ENCODE data around the gene DMD.
"Not testable (repeated sequence)": the region's sequence is repeated elsewhere in the genome, so short reads cannot be mapped to it uniquely, and the experiment has no call there.

The DMD gene

DNA sequence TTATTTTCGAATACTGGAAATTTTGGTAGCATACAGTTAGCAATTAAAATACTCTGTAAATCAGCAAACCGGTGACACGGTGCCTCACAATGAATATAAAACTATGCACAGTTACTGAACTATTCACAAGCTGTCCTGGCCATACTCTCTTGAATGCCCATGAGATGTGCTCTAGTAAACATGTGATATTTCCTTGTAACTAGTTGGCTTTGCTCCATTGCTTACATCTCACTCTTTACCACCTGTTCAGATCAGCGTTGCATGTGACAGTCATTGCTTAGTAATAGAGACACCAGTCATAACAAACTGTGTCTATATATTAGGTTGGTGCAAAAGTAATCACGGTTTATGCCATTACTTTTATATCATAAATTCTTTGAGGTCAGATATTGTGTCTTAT, 1241.6 kb downstream of the DMD start:
- no peak for DNase-seq

DNA sequence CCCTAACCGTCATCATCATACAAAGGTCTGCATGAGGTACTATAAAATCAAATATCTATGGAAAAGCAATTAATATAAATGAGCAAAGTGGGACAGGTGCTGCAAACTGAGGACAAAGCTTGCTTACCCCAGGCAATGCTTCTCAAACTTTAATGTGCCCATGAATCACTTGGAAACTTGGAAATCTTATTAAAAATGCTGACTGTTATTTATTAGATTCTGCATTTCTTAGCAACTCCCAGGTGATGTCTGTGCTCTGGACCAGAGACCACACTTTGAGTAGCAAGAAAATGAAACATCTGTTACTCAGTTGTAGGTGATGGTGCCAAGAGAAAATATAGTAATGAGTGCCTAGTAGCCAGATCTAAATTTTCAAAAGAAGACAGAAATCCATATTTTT, 1249.1 kb downstream of the DMD start:
- DNase-seq: no peak

DNA sequence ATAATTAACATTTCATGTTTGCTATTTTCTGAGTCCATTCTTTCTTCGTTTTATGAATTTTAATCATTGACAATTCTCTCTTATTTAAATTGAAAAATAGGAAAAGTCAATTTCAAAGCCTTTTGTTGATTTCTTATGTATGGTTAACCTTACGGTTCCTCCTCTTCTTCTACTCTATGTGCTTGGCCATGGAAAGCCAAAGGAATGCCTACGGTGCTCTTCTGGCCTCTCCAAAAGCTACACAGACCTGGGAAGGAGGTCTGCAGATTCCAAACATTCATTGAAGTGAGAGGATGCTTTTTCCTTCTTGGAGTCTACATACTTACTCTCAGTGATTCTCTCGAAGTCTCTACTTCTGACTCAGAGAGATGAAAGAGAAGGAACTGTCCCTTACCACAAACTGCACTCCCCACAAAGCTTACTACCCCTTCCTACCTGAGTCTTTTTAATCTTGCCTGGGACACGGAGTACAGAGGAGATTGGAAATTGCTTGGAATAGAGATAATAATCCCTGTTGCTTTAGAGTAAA, 1276.4 kb downstream of the DMD start:
- no peak for DNase-seq

DNA sequence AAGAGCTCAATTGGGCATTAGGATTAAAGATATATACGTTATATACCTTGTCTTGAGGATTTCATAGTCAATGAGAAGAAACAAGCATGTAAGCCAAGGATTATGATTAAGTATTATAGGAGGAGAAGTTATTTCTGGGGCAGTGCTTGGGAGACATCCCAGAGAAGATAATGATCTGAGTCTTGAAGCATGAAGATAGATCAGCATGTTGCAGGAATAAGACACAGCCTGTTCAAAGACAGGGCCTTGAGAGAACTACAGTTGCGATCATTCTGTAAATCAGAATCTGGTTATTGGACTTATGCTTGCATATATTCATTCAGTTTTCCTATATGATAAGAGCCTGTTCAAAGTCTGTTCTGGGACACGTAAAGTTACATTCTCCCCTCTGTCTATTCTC, 1277.3 kb downstream of the DMD start:
- no peak for DNase-seq

DNA sequence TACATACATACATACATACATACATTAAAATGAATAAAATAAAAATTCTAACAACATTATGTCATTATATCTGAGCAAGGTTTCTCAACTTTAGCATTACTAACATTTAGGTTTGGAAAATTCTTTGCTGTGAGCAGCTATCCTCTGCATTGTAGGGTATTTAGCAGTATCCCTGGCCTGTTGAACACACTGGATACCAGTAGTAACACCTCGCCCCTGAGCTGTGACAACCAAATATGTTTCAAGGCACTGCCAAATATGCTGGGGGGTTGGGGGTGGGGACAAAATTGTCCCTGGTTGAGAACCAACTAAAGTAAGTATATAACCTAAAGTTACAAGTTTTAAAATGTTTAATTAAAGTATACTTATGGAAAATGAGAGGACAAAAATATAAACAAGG, 1278.6 kb downstream of the DMD start:
- DNase-seq: no peak

DNA sequence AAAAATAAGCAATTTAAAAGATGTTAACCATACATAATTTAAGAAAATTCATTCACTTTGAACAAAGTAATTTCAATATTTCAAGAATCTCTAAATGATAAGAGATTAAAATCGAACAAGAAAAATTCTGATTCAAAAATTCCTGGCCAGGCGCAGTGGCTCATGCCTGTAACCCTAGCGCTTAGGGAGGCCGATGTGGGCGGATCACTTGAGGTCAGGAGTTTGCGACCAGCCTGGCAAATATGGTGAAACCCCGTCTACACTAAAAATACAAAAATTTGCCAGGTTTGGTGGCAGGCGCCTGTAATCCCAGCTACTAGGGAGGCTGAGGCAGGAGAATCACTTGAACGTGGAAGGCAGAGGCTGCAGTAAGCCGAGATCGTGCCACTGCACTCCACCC, 1279.0 kb downstream of the DMD start:
- not testable (repeated sequence) for DNase-seq

DNA sequence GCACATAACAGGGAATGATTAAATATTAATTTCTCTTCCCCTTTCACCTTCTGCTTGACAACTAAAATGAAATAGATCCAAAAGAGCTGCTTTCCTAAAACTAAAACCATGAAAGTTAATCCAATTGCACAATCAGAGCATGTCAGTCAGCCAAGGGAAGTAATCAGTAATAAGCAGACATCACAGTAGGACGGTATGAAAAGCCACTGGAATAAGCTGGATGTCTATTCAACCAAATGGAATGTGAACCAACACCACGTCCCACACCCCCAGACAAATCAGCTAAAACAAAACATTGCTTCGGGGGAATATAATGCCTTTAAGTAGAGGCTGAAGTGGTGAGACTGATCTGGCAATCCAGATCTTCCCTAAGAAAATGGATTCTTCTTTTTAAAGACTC, 1280.1 kb downstream of the DMD start:
- DNase-seq: no peak

DNA sequence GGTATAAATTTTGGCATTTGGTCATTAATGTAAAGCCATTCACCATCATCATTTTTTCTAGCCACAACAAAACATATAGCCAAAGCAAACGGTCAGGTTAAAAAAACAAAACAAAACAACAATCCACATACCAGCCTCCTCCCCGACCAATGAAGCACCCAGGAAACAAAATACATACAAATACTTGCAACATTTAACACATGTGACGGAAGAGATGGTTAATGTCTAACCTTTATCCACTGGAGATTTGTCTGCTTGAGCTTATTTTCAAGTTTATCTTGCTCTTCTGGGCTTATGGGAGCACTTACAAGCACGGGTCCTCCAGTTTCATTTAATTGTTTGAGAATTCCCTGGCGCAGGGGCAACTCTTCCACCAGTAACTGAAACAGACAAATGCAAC, 1282.0 kb downstream of the DMD start:
- no peak for DNase-seq

DNA sequence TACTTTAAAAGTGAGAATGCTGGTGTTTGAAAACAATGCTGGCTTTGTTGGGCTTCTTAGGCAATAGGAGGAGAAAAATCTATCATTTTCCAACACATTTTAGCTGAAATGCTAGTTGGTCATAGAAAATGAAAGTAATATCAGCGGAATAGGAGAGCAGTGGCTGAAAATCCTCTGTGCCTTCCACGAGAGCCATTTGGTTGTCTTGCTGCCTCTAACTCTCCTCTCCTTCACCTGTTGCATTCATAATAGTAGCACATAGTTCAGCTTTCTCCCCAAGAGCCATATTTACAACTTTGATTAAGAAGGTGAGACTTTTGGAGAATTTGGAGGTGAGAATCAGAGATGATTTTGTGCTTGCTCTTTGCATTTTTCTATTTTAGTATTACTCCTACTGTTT, 1290.1 kb downstream of the DMD start:
- DNase-seq: no peak

DNA sequence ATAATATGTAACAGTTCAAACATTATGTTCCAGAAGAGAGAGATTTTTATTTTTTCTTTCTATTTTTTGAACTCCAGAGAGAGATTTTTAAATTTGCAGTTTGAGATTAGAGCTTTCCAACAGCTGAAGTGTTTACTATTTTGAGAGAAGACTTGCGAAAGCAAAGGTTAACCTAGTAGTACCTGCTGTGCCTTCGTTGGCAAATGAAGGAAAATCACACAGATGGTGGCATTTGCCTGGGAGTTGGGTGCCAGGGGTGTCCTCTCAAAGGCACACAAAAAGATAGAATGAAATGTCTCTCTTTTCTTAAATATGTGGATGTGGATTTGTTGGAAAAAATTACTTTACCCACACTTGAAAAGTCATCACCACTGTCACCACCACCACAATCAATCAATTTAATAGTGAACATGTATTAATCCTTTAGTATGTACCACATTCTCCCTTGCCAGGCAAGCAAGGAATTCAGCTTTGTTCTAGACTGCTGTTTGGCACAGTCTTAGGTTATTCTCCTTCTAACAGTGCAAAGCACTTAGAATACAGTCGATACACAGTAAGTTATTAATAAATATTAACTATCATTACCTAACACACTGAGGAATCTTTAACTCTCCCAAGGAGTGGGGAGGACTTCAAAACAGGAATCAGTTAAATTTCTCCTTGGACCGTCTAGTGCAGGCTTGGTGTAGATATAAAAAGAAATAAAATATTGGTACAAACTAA, 1301.3 kb downstream of the DMD start:
- no peak for DNase-seq

DNA sequence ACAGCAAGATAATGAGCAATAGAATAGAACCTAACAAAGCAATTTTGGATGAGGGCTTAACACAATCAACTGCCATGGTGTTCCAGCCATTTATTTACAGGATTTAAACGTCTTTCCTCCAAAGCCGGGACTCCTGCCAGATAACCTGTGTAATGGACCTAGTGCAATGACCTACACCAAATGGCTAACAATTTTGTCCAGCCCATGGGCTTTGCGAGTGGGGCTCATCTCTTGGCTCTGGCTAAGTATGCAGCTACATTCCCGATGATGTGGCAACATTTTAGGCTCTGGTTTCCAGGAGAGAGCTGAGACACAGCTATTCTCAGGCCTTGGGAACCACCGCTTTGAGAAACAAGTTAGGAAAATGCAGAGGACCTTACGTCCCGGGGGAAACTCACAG, 1317.2 kb downstream of the DMD start:
- DNase-seq: no peak

DNA sequence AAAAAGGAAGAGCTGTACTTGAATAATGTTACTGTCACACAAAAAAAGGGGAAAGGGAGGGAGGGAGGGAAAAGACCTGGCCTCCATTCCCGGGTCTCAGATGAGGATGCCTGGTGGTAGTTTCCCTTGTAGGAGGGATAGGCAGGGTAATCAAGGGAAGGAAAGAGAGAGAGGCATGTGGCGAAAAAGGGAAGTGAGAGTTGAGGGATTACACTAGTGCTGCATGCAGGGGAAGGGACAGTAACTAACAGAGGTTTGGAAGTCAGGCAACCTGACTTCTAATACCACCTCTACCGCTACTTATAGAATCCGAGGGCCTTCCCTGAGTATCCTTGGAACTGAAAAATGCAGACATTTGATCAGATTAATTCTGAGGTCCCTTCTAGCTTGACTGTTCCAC, 1317.8 kb downstream of the DMD start:
- no peak for DNase-seq

DNA sequence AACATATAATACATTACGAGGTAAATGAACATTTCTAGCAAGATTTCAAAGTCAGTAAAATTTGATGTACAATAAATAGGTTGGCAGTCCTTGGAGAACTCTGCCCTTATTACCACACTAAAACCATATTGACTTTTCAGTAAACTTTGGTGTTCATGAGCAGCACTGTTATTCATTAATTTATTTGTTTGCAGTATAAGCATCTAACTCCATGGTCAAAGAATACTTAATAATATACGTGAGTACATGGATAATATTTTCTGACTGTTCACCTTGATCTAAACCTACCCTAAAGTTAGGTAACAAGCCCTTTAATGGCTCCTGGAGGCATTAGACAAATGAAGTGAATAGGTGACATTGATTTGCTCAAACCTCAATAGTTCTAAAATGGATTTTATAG, 1322.3 kb downstream of the DMD start:
- DNase-seq: no peak

DNA sequence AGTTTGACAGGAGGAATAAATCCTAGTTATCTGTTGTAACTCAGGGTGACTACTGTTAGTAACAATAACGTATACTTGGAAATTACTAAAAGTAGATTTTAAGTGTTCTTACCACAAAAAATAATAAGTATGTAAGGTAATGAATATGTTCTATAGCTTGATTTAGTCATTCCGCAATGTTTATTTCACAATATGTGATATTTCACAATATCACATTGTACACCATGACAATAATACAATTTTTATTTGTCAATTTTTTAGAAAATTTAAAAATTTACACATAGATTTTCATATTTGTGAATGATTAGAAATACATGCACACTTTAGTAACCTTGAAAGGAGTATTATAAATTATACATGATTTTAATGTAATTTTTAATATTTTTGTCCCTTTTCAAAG, 1326.8 kb downstream of the DMD start:
- no peak for DNase-seq

DNA sequence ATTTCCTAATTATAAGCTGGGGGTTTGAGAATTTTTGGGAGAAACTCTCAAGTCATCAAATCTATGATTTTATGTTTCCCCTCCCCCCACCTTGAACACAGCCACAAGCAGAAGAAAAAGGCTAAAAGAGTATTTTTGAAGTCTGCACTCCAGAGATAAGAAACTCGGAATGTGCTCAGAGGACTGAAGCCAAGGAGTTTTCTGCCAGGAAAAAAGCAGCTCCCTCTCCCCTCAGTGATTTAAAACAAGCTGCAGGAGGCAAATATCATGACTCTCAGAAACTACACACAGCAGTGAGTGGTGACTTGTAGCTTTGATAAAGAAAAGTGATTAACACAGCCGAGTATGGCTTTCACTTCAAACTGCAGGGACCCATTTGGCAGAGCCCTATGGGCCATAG, 1339.3 kb downstream of the DMD start:
- no peak for DNase-seq

DNA sequence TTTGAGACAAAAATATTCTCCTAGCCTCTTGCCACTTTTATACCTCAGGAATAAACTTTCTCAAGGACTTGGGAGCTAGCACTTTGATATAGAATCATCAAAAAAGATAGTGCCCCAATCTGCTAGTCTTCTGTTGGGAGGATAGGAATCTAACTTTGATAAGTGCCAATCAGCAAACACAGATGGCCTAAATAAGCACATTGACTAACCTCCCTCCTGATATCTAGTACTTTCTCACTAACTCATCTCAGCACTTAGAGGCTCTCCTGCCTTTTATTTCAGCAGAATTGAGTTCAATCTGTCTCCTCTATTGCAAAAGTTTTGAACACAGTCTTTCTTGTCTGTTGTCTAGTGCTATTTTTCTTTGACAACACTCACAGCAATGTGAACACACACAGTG, 1341.1 kb downstream of the DMD start:
- DNase-seq: no peak

DNA sequence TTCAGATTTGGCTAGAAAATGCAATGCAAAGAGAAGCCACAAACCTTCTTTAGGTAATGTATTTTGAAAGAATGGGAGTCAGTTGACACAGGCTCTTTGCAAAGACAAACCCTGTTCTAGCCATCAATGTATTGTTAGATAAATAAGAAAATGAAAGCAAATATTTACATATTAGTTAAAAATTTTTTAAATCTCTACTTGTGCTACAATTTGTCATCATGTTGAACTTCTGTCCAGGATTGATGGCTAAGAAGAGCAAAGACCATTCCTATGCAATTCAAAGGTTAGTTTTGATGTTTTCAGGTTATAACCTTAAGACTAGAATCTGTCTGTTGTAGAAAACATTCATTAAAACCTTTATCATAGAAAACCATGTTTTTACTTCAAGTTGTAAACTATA, 1350.7 kb downstream of the DMD start:
- no peak for DNase-seq

DNA sequence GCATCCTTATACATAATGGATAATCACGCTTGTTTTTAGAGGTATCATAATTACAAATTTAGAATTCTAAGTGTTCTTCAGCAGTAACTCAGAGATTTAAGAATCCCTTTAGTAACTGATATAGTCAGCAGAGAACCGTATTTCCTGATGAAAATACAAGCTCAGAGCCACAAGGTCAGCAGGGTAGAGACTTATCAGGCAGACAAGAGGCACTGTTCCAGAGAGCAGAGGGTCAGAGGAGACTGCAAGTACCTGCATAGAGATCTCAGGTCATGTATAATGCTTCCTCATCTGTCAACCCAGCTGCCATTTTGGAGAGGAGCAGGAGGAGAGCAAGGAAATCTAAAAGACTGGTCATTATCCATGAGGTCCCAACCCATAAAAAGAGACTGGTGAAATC, 1352.4 kb downstream of the DMD start:
- no peak for DNase-seq

DNA sequence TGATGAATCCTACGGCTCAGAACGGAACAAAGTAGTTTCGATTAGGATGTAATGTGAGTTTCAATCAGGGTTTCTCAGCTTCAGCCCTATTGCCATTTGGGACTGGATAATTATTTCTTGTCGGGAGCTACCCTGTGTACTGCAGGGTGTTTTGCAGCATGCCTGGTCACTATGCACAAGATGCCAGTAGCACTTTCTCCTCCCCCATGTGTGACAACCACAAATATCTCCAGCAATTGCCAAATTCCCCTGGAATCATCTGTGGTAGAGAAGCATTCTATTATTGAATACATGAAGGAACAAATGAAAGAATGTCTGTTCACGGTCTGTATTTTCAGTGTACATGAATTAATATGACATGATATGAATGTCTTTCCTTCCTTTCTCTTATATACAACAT, 1356.6 kb downstream of the DMD start:
- DNase-seq: no peak

DNA sequence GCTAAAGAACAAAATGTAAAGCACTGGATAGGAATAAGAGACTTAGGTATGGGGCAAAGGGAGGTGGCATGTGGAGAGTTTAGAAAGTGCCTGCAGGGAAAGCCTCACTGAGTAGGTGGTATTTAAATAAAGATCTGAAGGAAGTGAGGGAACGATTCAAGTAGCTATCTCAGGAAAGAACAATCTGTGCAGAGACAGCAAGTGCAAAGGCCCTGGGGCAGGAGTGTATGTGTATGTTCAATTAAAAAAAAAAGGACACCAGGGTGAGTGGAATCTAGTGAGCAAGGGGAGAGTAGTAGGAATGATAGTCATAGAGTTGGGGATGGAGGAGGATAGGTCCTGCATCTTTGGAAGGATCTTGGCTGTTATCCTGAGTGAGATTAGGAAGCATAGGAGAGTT, 1359.6 kb downstream of the DMD start:
- no peak for DNase-seq

DNA sequence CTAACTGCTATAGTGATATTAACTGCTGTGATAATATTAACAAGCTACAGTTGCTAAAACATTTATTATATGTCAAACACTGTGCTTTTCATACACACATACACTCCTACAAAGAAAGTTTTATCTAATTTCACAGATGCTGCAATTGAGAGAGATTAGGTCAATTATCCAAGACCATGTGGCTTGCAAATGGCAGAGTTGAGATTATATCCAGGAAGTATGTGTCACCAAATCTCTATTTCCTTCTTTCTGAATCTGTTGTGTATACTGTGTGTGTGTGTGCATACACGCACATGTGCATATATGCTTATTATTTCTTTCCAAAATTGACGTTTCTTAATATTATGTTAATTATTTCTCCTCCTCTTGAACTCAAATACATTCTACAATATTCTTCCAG, 1363.6 kb downstream of the DMD start:
- DNase-seq: no peak

DNA sequence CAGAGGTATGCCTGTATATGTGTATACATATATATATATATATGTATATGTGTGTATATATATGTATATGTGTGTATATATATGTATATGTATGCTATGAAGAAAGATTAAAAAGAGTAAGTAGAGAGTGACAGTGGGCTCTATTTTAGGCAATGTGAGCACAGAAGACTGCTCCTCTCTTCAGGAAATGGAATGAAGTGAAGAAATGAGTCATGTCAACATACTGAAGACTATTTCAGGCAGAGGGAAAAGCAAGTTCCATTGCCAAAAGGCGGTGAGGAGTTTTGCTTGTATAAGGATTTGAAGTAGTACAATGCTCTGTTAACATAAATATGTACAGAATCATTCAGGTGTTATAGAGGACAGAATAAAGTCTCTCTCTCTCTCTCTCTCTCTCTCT, 1366.3 kb downstream of the DMD start:
- no peak for DNase-seq

DNA sequence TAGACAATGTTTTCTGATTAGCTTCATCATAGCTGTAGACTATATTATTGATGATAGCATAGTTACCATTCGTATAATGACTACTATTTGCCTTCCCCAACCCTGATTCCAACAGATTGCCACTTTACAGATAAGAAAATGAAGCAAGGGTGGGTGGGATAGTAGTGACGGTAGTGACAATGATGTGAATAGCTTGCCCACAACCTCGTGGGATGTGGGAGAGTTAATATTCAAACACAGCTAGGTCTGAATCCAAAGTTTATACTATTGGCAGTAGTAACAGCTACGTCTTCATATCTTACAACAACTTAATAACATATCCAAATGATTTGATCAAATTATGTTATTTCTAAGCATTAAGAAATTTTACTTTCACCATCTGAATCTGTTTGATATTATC, 1372.7 kb downstream of the DMD start:
- no peak for DNase-seq

DNA sequence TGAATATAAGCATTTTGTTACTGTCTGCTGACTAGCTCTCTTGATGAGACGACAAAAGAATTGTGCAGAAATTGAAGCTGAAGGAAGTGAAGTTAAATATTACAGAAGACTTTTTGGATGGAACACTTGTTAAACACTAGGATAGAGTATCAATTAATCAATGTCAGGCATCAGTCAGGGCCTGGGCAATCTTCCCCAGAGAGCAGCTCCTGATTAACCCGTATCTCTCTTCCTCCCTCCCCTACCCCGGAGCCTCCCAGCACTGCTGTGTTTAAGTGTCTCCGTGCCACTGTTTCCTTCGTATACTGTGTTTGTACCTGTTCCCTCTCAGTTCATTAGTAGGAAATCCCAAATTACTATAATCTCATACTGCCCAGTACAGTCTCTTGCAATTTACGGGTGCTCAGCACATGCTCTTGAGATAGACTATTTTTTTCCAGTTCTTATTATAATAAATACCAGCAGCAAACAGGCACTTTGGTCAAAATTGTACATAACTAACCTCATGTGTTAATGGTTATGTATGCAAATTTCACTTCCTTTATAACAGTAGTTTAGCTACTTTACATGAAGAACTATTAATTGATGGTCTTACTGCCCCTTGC, 1373.8 kb downstream of the DMD start:
- no peak for DNase-seq

DNA sequence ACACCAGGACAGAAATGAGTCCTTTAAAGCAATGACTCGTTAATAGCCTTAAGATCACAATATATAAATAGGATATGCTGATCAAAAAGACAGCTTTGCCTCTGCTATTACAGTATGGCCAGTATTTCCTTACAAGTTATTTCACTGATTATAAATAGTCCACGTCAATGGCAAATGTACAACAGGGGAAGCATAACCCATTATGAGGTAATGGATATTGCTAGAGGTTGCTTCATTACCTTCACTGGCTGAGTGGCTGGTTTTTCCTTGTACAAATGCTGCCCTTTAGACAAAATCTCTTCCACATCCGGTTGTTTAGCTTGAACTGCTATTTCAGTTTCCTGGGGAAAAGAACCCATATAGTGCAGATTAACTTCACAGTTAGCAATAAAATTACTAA, 1374.9 kb downstream of the DMD start:
- no peak for DNase-seq

Measured in NCI-H146 (cell line).